DOHH2 (cell line): ENCODE results near the gene TXK.

Experiments used
- H3F3A ChIP-seq: fragments of 200-600 bp; sonication (generic), shearing (Covaris generic); 2 replicates; pipeline ENCODE4 v1.6.0; 2016; ENCODE audit warnings: antibody characterized with exemption, mild to moderate bottlenecking; ENCODE audit not compliant: control insufficient read depth, insufficient read depth
- H3K27ac ChIP-seq: fragments of 200-600 bp; sonication (generic); 2 replicates; pipeline ENCODE4 v1.5.1; 2014; ENCODE audit warnings: low read depth, mild to moderate bottlenecking, low read length, moderate library complexity
- H3K27me3 ChIP-seq: fragments of 200-600 bp; sonication (generic); 2 replicates; pipeline ENCODE4 v1.6.1; 2014; ENCODE audit warnings: mild to moderate bottlenecking, low read length, mixed read lengths; ENCODE audit not compliant: control insufficient read depth
- H3K36me3 ChIP-seq: fragments of 200-600 bp; sonication (generic); 2 replicates; pipeline ENCODE4 v1.6.1; 2014; ENCODE audit warnings: mild to moderate bottlenecking, low read length, moderate library complexity, mixed read lengths; ENCODE audit not compliant: control insufficient read depth
- H3K4me1 ChIP-seq: fragments of 200-600 bp; sonication (generic); 2 replicates; pipeline ENCODE4 v1.6.1; 2014; ENCODE audit warnings: mild to moderate bottlenecking, low read length, mixed read lengths; ENCODE audit not compliant: control insufficient read depth
- H3K4me2 ChIP-seq: fragments of 200-600 bp; sonication (generic); 2 replicates; pipeline ENCODE4 v1.6.0; 2014; ENCODE audit warnings: mild to moderate bottlenecking, low read length, moderate library complexity
- H3K4me3 ChIP-seq: fragments of 200-600 bp; sonication (generic); 2 replicates; pipeline ENCODE4 v1.5.1; 2014; ENCODE audit warnings: mild to moderate bottlenecking, low read length, mixed read lengths
- H3K79me2 ChIP-seq: fragments of 200-600 bp; sonication (generic); 2 replicates; pipeline ENCODE4 v1.6.1; 2014; ENCODE audit warnings: mild to moderate bottlenecking, low read length, mixed read lengths; ENCODE audit not compliant: control insufficient read depth
- H3K9me2 ChIP-seq: fragments of 200-600 bp; sonication (generic); replicated peaks from 2 replicates; pipeline ENCODE4 v1.6.1; 2014; ENCODE audit warnings: mild to moderate bottlenecking, low read length, mixed read lengths; ENCODE audit not compliant: control insufficient read depth
- H3K9me3 ChIP-seq: fragments of 200-600 bp; sonication (generic); 2 replicates; pipeline ENCODE4 v1.6.1; 2014; ENCODE audit warnings: antibody characterized with exemption, low read length, mixed read lengths; ENCODE audit not compliant: control insufficient read depth, insufficient read depth
- H4K20me1 ChIP-seq: fragments of 200-600 bp; sonication (generic); 2 replicates; pipeline ENCODE4 v1.6.0; 2014; ENCODE audit warnings: low read depth, mild to moderate bottlenecking, antibody characterized with exemption, low read length, moderate library complexity; ENCODE audit not compliant: control insufficient read depth, insufficient read depth
- EZH2phosphoT487 ChIP-seq: fragments of 200-600 bp; sonication (generic); IDR thresholded peaks from 2 replicates; pipeline ENCODE4 v1.6.1; 2017; ENCODE audit warnings: borderline replicate concordance, mild to moderate bottlenecking, antibody characterized with exemption, low read length, moderate library complexity, mixed read lengths
- TF ChIP-seq, protein P1 (sequence below): fragments of 200-600 bp; sonication (generic); IDR thresholded peaks from one replicate; pipeline ENCODE4 v1.5.1; 2014; ENCODE audit warnings: antibody characterized with exemption, mild to moderate bottlenecking, low read depth, low read length; ENCODE audit not compliant: poor library complexity, severe bottlenecking

TXK gene

DNA sequence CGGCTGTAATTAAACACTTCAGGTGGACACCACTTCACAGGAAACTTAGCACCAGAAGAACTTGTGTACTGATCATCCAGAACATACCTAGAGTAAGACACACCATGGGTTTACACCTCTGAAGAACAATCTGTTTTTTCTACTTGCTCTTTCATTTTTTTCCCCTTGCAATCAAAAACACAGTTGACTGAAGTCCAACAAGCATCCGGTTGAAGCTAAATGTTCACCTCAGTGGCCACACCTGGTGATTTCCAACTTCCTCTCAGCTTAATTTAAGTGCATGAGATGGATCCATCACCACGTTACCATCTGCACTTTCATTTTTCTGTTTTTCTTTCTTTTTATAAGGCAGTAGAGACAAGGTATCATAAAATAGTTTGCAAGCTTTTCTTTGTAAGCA is 4.9 kb upstream of the TXK start:
- H3F3A ChIP-seq, result no peaks in the 10 kb centered on the region
- peak overlapping the region; percentile 35 for H3K4me2 ChIP-seq
- H3K4me3 ChIP-seq, result no peak overlapping the region
- no peaks in the 10 kb centered on the region for H3K79me2 ChIP-seq
- no peaks in the 10 kb centered on the region for H3K9me3 ChIP-seq
- peaks cover 55% of the 10 kb centered on the region for H3K36me3 ChIP-seq
- no peaks in the 10 kb centered on the region for H3K9me2 ChIP-seq
- no peaks in the 10 kb centered on the region for H3K27me3 ChIP-seq
- H4K20me1 ChIP-seq, result 0 out of 2 replicates have a peak, but pooled peaks cover 3% of the 10 kb centered on the region
- peaks cover 26% of the 10 kb centered on the region for H3K4me1 ChIP-seq
- peak overlapping the region; percentile 37 for H3K27ac ChIP-seq
- TF ChIP-seq, protein P1, sequence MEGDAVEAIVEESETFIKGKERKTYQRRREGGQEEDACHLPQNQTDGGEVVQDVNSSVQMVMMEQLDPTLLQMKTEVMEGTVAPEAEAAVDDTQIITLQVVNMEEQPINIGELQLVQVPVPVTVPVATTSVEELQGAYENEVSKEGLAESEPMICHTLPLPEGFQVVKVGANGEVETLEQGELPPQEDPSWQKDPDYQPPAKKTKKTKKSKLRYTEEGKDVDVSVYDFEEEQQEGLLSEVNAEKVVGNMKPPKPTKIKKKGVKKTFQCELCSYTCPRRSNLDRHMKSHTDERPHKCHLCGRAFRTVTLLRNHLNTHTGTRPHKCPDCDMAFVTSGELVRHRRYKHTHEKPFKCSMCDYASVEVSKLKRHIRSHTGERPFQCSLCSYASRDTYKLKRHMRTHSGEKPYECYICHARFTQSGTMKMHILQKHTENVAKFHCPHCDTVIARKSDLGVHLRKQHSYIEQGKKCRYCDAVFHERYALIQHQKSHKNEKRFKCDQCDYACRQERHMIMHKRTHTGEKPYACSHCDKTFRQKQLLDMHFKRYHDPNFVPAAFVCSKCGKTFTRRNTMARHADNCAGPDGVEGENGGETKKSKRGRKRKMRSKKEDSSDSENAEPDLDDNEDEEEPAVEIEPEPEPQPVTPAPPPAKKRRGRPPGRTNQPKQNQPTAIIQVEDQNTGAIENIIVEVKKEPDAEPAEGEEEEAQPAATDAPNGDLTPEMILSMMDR, result no peak
- no peak for TF ChIP-seq EZH2phosphoT487

DNA sequence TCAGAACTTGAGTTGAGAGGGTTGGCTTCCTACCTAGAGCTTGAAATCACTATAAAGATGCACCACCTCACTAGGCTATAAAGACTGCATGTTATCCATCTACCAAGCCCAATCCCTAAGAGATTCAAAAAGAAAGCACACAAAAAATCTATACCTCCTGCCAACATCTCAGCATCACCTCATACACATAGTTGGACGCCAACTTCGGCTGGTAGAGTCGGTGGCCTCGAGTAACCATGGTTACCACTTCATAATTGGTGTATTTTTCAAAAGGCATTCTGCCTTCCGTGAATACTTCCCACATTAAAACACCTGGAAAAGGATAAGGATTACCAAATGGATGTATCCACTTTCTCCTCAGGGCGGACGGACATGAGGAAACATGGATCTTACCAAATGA is 4.5 kb upstream of the TXK start:
- no peaks in the 10 kb centered on the region for H3K79me2 ChIP-seq
- no peaks in the 10 kb centered on the region for H3K9me3 ChIP-seq
- peak overlapping the region; percentile 35; the same call in 1 of the 2 replicates for H3K4me2 ChIP-seq
- TF ChIP-seq, protein P1, result no peak
- no peak for TF ChIP-seq EZH2phosphoT487
- H3K4me3 ChIP-seq, result no peak overlapping the region
- H3K27ac ChIP-seq, result peak overlapping the region; percentile 37; the same call in 1 of the 2 replicates
- H3K4me1 ChIP-seq, result peaks cover 26% of the 10 kb centered on the region
- no peaks in the 10 kb centered on the region for H3K27me3 ChIP-seq
- H3K9me2 ChIP-seq, result no peaks in the 10 kb centered on the region
- H4K20me1 ChIP-seq, result 0 out of 2 replicates have a peak, but pooled peaks cover 3% of the 10 kb centered on the region
- no peaks in the 10 kb centered on the region for H3F3A ChIP-seq
- peaks cover 55% of the 10 kb centered on the region for H3K36me3 ChIP-seq

DNA sequence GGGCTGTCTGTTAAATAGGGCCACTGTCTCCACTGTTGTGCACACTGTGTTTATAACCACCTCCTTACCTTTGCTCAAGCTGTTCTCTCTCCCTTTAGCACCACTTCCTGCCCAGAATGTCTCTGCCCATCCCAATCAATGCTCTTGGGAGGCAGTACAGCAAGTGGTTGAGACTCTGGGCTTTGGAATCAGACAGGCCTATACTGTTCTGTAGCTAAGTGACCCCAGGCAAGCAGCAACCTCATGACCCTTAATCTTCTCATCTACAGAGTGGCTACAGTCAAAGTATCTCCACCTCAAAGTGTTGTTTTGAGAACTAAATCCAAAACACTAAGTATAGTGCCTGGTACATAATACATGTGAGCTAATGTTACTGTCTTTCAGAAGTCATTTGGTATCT is 3.8 kb upstream of the TXK start:
- Histone ChIP-seq H3K27ac (no peak overlapping the region), H3K4me2 (no peak overlapping the region), H3K9me3 (no peaks in the 10 kb centered on the region), H4K20me1 (0 out of 2 replicates have a peak, but pooled peaks cover 3% of the 10 kb centered on the region), H3K36me3 (peaks cover 55% of the 10 kb centered on the region), H3K4me3 (no peak overlapping the region), H3K9me2 (no peaks in the 10 kb centered on the region), H3F3A (no peaks in the 10 kb centered on the region), H3K79me2 (no peaks in the 10 kb centered on the region), H3K27me3 (no peaks in the 10 kb centered on the region), H3K4me1 (peaks cover 26% of the 10 kb centered on the region)
- no peak for TF ChIP-seq EZH2phosphoT487
- TF ChIP-seq, protein P1, result no peak
